Measurements from ENCODE around the gene JPH2.
"Not testable (repeated sequence)": the region's sequence is repeated elsewhere in the genome, so short reads cannot be mapped to it uniquely, and the experiment has no call there.

JPH2 gene

DNA sequence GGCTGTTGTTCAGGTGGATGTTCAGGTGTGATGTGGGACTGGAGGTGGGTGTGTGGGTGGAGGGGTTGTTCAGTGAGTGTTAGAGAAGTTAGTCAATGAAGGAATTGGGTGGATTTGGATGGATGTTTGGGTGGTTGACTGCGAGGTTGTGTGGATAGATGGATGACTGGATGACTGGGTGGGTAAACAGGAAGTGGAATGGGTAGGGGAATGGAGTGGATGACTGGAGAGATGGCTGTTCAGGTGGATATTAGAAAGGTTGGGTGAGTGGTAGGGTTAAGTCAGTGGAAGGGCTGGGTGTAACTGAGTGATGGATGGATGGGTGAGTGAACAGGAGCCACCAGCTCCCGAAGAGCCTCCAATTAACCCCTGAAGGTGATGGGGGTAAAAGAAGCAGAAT, 27.9 kb downstream of the JPH2 start:
- DNase-seq (ENCODE audit: low spot score): no peak

DNA sequence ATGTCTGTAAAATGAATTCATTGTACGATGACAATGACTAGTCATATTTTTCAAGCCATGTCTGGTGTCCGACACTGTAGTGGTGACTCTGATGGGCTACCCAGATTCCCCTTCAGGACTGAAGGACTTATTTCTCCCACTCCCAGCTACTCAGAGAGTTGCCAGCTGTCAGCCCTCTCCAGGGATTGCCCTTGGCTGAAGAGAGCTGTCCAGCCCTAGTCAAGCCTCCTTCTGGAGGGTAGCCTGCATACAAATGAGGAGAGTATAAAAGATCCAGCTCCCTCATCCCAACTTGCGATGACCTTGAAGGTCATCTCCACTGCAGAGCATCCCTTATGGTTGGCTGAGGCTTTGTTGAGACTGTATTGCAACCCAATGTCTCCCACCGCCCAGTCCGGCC, 29.9 kb downstream of the JPH2 start:
- no peak for DNase-seq (ENCODE audit: low spot score)

DNA sequence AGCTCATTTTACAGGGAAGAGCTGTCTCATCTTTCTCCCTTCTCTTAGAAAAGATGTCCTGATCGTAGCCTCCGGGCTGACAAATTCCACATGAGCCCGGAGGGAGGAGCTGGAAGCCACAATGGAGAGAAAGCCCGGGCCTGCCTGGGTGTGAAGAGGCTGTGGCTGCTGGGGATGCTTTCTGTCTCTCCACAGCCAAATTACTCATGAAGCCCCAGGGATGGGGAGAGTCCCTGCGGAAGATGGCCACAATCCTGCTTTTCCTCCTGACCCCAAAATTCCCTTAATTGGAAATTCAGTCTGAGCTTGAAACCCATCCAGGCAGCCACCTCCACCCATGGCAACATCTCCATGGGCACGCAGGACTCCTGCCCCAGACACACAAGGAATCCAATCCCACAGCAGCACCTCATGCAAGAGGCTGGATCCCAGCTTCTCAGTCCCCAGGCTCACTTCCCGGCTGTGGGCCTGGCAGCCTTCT, 32.4 kb downstream of the JPH2 start:
- no peak for DNase-seq (ENCODE audit: low spot score)

DNA sequence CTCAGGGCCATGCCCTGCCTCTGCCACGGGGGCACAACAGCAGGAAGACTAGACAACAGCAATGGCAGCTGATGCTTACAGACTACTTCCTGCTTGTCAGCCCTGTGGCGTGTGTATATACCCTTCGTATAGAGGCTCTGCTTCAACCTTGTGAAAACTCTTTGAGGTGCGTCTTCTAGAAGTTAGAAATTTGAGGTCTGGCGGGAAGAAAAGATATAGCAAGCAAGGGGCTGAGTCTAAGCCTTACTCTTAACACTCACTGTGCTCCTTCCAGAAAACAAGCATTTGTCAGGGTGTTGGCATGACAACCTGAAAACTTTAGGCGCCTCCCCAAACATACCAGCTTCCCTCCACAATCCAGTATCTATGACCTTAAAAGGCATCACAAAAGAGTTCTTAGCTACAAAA, 33.3 kb downstream of the JPH2 start:
- DNase-seq (ENCODE audit: low spot score): no peak

DNA sequence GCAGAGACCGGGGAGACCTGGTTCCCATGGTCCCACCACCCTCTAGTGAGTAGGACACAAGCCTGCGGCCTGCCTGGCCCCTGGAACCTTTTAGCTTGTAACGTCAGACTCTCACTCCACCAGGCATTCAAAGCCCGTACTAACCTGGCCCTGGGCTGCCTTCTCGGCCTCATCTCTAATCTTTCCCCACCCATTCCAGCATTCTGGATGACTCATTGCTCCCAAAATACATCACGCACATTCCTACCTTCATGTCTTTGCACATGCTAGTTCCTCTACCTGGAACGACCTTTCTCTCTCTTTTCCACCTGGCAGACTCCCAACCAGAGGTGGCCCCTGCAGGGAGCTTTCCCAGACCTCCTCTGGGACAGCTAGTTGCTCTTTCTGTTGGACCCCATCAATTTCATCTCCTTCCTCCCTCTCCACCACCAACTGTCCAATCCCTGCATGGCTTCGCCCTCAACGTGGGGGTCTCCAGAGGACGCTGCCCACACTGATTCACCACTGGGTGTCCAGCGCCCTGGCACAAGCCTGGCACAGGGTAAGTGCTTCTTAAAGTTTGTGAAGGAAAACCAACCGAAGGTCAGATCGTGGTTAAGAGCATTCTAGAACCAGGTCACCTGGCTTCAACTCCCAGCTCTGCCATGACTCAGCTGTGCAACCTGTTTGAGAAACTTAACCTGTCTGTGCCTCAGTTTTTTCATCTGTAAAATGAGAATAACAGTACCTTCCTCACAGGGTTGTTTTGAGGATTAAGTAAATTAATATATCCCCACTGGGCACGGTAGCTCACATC, 35.2 kb downstream of the JPH2 start:
- no peak for DNase-seq (ENCODE audit: low spot score)

DNA sequence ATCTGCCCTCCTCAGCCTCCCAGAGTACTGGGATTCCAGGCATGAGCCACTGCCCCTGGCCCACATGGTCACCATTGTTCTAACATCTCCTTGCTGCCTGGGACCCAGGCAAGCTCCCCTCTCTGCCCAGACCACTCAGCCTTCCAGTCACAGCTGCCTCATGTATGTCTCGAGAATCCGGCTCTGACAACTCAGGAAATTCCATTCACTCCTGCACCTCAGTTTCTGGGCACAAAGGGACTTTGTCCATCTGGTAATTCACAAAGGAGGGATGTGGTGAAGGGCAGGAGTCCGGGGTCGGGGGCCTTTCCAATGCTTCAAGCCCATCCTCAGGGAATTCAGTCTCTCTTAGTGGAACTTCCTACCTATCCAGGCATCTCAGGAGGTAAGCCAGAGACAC, 40.7 kb downstream of the JPH2 start:
- DNase-seq (ENCODE audit: low spot score): no peak

DNA sequence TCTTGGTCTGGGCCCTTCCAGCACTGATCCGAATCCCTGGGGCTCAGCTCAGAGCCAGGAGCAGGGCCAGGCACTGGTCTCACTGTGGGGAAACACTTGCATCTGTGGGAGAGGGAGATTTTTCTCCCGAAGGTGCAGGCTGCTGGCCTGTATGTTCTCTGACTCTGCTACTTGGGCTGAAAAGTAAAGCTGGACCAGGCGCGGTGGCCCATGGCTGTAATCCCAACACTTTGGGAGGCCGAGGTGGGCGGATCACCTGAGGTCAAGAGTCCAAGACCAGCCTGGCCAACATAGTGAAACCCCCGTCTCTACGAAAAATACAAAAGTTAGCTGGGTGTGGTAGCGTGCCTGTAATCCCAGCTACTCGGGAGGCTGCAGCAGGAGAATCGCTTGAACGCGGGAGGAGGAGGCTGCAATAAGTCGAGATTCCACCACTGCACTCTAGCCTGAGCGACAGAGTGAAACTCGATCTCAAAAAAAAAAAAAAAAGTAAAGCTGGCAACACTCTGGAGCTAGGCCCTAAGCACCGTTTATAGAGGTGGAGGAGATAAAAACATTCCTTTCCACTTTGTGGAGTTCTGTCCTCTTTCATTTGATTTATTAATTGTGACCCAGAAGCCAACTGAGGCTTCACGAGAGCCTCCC, 41.7 kb downstream of the JPH2 start:
- DNase-seq (ENCODE audit: low spot score): no peak

DNA sequence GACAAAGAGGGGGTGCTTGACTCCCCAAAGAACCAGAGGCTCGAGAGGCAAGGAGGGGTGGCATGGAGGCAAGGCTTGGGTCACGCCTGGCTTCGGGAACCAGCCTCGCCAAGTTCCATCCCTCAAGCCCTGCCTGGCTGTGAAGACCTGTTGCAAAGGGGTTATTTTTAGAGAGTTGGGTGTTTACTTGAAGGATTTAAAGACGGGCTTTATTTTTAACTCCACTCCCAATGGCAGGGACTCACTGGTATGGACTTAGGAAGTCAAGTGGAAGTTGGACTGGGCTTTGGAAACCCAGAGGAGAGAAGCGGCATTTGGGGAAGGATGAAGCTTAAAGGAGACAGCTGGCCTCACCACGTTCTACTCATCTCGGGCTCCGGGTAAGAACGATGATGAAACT, 43.1 kb downstream of the JPH2 start:
- DNase-seq (ENCODE audit: low spot score): no peak

DNA sequence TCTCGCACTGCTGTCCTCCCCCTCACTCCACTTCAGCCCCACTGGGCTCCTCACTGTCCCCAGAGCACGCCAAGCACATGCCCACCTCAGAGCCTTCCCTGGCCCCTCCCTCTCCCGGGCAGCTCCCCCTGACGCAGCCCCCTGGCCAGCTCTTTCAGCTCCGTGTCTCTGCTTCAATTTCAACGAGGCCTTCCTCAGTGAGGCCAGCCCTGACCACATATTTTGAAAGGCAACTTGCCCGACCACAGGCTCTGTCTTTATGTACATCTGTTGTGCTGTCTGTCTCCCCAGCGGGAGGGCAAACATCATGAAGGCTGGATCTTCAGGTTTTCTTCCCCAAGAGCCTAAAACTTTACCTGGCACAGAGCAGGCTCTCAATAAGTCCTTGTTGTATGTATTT, 44.6 kb downstream of the JPH2 start:
- no peak for DNase-seq (ENCODE audit: low spot score)

DNA sequence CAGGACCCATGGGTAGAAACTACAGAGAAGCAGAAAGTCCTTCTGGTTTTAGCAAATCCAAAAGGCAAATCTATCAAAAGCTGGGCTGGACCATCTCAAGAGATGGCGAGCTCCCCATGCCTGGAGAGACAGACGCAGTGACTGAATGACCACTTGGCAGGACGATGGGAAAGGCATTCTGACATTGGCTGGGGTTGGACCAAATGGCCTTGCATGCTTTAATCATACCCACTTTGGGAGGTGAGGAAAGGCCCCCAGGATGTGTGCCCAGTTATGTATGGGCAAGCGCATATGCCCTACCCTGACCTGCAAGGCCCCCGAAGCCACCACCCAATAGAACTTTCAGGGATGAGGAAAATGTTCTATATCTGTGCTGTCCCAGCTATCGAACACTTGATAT, 45.1 kb downstream of the JPH2 start:
- no peak for DNase-seq (ENCODE audit: low spot score)

DNA sequence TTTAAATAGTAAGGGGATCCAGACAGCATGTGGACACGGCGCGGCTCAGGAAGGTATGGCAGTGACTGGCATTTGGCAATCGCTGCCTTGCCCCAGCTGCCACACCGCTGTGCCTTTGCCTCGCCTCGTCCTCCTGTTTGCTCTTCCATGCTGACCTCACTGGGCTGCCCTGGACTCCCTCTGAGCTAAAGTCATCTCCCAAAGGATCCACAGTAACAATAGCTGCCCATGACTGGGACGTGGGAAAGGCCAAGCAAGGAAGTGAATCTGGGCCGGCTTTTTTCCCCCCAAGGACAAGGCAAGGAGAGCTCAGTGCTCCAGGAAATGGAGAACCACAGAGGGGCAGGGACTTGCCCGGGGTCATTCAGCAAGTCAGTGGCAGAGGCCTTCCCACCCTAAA, 48.1 kb downstream of the JPH2 start:
- no peak for DNase-seq (ENCODE audit: low spot score)

DNA sequence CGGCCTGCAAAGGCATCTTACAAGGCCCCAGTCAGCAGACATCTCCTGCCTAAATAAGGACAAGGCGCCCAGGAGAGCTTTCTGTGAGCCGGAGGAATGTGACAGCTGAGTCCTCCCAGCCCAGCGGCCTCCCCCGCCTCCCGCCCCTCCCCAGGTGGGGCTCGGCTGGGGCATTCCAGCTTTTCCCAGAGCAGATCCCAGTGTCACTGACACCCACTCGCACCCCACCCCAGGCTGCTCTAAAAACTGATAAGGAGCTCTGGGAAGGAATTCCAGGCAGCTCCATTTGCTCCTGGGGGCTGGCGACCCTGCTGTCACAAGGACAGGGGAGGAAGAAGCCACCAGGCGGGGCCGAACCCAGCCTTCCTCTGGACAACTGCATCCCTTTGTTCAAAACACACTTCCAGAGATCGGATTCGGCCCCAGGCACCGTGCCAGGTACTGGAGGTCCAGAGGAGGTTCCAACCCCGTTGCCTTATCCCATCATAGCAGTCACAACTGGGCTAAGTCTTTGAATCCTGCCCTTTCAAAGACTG, 49.7 kb downstream of the JPH2 start:
- no peak for DNase-seq (ENCODE audit: low spot score)

DNA sequence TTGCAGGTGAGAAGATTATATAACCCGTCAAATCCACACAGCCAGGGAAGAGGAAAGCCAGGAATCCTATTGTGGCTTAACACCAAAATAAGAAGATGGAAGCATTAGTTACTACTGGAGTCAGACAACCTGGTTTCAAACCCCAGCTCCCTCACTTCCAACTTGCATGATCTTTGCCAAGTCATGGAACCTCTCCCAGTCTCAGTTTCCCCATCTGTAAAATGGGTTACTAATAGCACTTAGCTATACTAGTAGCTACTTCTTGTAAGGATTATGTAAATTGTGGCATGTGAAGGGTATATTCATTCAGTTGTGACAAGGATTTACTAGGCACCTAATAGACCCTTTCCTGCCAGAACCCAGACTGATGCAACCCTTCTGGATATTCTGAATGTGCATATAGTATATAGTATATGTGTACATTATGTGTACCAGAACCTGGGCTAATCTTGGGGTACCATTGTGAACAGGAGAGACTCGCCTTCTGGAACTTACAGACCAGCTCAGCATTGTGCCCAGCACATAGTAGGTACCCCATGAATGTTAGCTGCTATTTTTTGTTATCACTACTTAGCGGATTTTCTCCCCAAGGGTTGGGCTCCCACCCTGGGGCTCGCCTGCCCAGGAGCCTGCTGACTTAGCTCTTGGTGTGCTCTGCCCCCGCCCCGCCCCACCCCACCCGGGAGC, 50.3 kb downstream of the JPH2 start:
- no peak for DNase-seq (ENCODE audit: low spot score)

DNA sequence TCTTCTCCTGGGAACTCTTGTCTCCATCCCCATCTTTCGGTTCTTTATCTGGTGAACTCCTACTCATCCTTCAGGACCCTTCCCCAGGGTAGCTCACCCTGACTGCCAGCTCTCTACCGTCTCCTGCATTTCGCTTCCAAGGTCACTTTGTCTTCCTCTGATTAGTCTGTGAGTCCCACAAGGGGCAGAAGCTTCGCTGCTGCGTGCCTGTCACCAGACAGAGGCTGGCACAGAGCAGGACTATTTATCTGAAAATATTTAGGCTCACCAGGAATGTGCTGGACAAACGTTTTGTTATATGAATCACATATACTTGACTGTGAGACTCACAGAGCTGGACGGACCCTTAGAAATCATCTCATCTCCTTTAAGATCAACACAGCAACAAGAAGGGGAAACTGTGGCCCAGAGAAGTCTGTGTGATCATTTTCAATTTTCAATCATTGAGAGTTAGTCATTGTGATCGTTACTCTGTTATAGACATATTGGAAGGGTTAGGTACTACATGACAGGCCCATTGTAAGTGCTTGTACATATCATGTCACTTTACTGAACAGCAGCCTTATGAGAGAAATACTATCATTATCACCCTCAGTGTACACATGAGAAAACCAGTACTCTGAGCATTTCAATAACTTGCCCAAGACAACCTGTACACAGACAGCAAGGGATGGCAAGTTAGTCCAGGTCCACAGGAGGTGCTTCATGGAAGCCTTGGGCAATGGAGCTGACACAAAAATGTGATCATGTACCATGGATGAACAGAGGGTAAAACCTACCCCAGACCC, 51.4 kb downstream of the JPH2 start:
- no peak for DNase-seq (ENCODE audit: low spot score)

DNA sequence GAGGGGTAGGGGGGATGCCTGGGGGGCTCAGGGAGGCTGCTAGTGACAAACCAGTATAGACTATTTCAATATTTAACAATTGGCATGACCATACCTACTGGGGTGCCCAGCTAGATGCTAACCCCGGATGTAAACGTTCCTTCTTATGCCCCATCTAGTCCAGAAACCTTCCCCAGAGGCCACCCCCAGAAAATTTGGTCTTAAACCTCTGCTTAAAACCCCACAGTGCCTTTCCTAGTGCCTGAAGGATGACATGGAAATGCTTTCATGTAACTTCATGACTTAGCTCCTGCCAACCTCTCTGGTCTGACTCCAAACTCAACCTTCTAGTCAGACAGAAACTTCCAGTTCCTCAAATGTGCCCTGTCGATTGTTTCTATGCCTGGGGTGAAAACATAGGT, 52.0 kb downstream of the JPH2 start:
- DNase-seq (ENCODE audit: low spot score): no peak

DNA sequence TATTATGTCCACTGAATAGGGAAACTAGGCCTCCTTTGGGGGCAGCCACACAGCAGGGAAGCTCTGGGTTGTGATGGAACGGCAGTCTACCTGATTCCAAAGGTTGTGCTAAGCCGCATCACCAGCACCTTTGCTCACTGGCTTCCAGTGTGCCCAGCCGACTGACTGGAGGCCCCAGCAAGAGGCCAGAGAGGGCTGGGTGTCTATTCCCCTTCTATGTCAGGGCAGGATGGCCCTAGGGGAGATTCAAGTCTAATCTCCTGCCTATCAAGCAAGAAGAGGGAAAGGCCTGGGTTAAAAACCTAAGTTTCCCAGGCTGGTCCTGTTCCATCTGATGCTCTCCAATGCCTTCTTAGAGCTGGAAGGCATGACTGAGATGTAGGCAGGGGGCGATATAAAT, 53.6 kb downstream of the JPH2 start:
- no peak for DNase-seq (ENCODE audit: low spot score)

DNA sequence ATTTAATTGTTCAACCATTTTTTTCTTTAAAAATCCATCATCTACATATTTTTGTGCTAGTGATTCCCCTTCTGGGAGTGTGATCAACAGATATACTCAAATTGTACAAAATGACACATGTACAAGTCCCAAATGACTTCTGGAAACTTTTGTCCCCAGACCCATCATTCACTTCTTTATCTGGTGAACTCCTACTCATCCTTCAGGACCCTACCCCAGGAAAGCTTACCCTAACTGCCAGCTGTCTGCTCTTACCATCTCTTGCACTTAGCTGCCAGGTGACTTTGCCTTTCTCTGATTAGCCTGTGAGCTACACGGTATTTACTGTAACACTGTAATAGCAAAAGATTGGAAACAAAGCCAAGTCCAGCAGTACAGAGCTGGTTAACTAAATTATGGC, 55.3 kb downstream of the JPH2 start:
- no peak for DNase-seq (ENCODE audit: low spot score)

DNA sequence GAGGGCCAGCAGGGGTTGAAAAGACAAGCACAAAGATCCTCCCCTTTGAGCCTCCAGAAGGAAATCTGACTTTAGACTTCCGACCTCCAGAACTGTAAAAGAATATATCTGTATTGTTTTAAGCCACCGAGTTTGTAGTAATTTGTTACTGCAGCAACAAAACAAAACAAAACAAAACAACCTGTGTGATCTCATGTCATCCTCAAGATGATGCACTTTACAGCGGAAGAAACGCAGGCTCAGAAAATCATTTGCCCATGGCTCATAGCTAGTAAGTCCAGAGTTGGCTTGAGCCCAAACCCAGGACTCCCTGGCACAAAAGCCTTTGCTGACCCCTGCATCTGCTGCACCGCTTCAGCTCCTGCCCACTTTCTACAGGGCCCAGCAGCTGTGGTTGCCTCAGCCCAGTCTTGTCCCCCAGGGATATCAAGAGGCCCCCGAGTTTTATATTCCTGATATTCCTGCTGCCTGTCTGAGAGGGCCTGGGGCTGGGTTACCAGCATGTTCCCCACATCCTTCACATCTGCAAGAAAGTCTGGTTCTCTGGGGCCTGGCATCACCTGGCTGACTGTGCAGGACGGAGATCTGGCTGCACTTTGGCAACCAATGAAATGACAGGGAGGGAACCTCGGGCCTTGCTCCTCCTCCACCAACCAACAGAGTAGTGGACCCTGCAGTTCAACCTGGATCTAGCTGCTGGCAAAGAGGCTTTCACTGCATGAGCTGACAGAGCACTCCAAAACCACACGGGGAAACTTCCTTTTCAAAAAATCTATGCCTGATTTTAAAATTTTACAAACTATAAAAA, 56.9 kb downstream of the JPH2 start:
- DNase-seq (ENCODE audit: low spot score): no peak

DNA sequence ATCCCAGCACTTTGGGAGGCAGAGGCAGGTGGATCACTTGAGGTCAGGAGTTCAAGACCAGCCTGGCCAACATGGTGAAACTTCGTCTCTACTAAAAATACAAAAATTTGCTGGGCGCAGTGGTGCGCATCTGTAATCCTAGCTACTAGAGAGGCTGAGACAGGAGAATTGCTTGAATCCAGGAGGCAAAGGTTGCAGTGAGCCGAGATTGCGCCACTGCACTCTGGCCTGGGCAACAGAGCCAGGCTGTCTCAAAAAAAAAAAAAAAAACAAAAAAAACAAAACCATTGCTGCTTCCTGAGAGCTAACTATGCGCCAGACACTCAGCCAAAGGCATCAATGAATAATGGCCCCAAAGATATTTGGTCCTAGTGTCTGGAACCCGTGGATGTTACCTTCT, 57.7 kb downstream of the JPH2 start:
- not testable (repeated sequence) for DNase-seq (ENCODE audit: low spot score)

DNA sequence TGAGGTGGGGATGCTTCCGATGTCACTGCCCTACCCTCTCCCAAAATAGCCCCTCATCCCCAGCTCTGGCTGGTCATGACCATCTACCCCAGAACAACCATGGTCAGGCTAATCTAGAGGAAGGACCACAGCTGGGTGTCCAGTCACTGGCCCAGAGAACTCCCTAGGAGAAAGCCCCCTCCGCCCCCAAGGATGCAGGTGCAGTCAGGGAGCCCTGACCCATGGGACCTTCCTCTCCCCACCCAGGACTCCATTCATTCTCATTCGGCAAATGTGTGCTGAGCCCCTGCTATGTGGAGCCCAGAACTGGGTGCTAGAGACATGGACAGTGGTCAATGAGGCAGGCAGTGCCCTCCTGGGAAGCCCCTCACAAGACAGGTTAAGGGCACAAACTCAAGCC, 60.5 kb downstream of the JPH2 start:
- no peak for DNase-seq (ENCODE audit: low spot score)

Measured in Ammon's horn (tissue), 1 donor.